Measurements from ENCODE around the gene GREB1.

The GREB1 gene

GRCh38 chr2:11634584-11634983, 100.7 kb downstream of the GREB1 start:
- no peak for TF ChIP-seq TAF1 (IDR thresholded peaks at IDR 0.05; ENCODE audit: low read depth)

- TF ChIP-seq CEBPB (IDR thresholded peaks at IDR 0.05): no peak
- no peak for TF ChIP-seq TAF1 (IDR thresholded peaks at IDR 0.05; ENCODE audit: low read depth)
- TF ChIP-seq, protein P1, sequence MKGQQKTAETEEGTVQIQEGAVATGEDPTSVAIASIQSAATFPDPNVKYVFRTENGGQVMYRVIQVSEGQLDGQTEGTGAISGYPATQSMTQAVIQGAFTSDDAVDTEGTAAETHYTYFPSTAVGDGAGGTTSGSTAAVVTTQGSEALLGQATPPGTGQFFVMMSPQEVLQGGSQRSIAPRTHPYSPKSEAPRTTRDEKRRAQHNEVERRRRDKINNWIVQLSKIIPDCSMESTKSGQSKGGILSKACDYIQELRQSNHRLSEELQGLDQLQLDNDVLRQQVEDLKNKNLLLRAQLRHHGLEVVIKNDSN (IDR thresholded peaks at IDR 0.05): no peak
- TF ChIP-seq FOXM1 (IDR thresholded peaks at IDR 0.05; ENCODE audit: borderline replicate concordance, low read depth): no peak
- TF ChIP-seq RAD21 (IDR thresholded peaks at IDR 0.05; ENCODE audit: low read depth): no peak
- no peak for TF ChIP-seq EGR1 (IDR thresholded peaks at IDR 0.05)
- TF ChIP-seq EP300 (IDR thresholded peaks at IDR 0.05; ENCODE audit: borderline replicate concordance): no peak
- TF ChIP-seq TEAD4 (IDR thresholded peaks at IDR 0.05): no peak
- TF ChIP-seq TCF12 (IDR thresholded peaks at IDR 0.05; ENCODE audit: low read depth): no peak
- TF ChIP-seq CREB1 (IDR thresholded peaks at IDR 0.05; ENCODE audit: low read depth): no peak
- TF ChIP-seq NFIC (IDR thresholded peaks at IDR 0.05): no peak
- TF ChIP-seq ZBTB7A (IDR thresholded peaks at IDR 0.05; ENCODE audit: low read depth): no peak
- TF ChIP-seq, protein P2, sequence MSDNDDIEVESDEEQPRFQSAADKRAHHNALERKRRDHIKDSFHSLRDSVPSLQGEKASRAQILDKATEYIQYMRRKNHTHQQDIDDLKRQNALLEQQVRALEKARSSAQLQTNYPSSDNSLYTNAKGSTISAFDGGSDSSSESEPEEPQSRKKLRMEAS (IDR thresholded peaks at IDR 0.05): no peak
- no peak for TF ChIP-seq REST (IDR thresholded peaks at IDR 0.05; ENCODE audit: low read depth)
- TF ChIP-seq YY1 (IDR thresholded peaks at IDR 0.05; ENCODE audit: low read depth): no peak
Observed at GRCh38 chr2:11635141-11635540, 101.3 kb downstream of the GREB1 start.

- no peak for TF ChIP-seq CEBPB (IDR thresholded peaks at IDR 0.05)
- TF ChIP-seq ZBTB7A (IDR thresholded peaks at IDR 0.05; ENCODE audit: low read depth): no peak
- no peak for TF ChIP-seq TAF1 (IDR thresholded peaks at IDR 0.05; ENCODE audit: low read depth)
- TF ChIP-seq YY1 (IDR thresholded peaks at IDR 0.05; ENCODE audit: low read depth): no peak
- TF ChIP-seq FOXM1 (IDR thresholded peaks at IDR 0.05; ENCODE audit: borderline replicate concordance, low read depth): no peak
- TF ChIP-seq, protein P1 (IDR thresholded peaks at IDR 0.05): no peak
- TF ChIP-seq TEAD4 (IDR thresholded peaks at IDR 0.05): no peak
Observed at GRCh38 chr2:11636593-11637295, 102.9 kb downstream of the GREB1 start.

GRCh38 chr2:11637546-11637945, 103.7 kb downstream of the GREB1 start:
- no peak for TF ChIP-seq NFIC (IDR thresholded peaks at IDR 0.05)
- TF ChIP-seq FOXM1 (IDR thresholded peaks at IDR 0.05; ENCODE audit: borderline replicate concordance, low read depth): no peak
- no peak for TF ChIP-seq TAF1 (IDR thresholded peaks at IDR 0.05; ENCODE audit: low read depth)
- no peak for TF ChIP-seq ZBTB7A (IDR thresholded peaks at IDR 0.05; ENCODE audit: low read depth)
- TF ChIP-seq TCF12 (IDR thresholded peaks at IDR 0.05; ENCODE audit: low read depth): no peak
- TF ChIP-seq, protein P1 (IDR thresholded peaks at IDR 0.05): no peak
- TF ChIP-seq RAD21 (IDR thresholded peaks at IDR 0.05; ENCODE audit: low read depth): no peak
- TF ChIP-seq CEBPB (IDR thresholded peaks at IDR 0.05): no peak
- TF ChIP-seq REST (IDR thresholded peaks at IDR 0.05; ENCODE audit: low read depth): no peak
- TF ChIP-seq, protein P2 (IDR thresholded peaks at IDR 0.05): no peak
- TF ChIP-seq EP300 (IDR thresholded peaks at IDR 0.05; ENCODE audit: borderline replicate concordance): no peak
- TF ChIP-seq EGR1 (IDR thresholded peaks at IDR 0.05): no peak
- no peak for TF ChIP-seq CREB1 (IDR thresholded peaks at IDR 0.05; ENCODE audit: low read depth)
- no peak for TF ChIP-seq YY1 (IDR thresholded peaks at IDR 0.05; ENCODE audit: low read depth)
- no peak for TF ChIP-seq TEAD4 (IDR thresholded peaks at IDR 0.05)

DNA sequence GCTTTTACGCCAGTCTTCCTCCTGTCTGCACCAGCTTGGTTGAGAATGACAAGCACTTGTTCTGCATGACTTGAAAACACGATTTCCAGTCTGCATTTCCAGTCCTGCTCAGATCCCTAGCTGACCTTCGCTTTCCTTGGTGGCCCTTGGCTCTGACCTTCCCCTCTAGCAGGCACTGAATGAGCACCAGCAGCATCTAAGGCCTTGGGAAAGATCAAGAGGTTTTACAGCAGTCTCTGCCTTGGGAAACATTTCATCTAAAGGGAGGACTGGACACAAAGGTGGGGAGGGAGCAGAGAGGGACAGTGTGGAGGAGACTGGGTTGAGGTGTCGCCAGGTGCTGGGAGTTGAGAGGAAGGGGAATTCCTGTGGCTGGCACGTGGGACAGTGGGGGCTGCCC, 105.7 kb downstream of the GREB1 start:
- TF ChIP-seq EP300 (IDR thresholded peaks at IDR 0.05; ENCODE audit: borderline replicate concordance): no peak
- TF ChIP-seq FOXM1 (IDR thresholded peaks at IDR 0.05; ENCODE audit: borderline replicate concordance, low read depth): no peak
- no peak for TF ChIP-seq TAF1 (IDR thresholded peaks at IDR 0.05; ENCODE audit: low read depth)
- no peak for TF ChIP-seq CEBPB (IDR thresholded peaks at IDR 0.05)
- no peak for TF ChIP-seq CREB1 (IDR thresholded peaks at IDR 0.05; ENCODE audit: low read depth)
- TF ChIP-seq, protein P2 (IDR thresholded peaks at IDR 0.05): no peak
- no peak for TF ChIP-seq REST (IDR thresholded peaks at IDR 0.05; ENCODE audit: low read depth)
- TF ChIP-seq ZBTB7A (IDR thresholded peaks at IDR 0.05; ENCODE audit: low read depth): no peak
- TF ChIP-seq TCF12 (IDR thresholded peaks at IDR 0.05; ENCODE audit: low read depth): no peak
- TF ChIP-seq NFIC (IDR thresholded peaks at IDR 0.05): no peak
- TF ChIP-seq, protein P1 (IDR thresholded peaks at IDR 0.05): no peak
- no peak for TF ChIP-seq EGR1 (IDR thresholded peaks at IDR 0.05)
- no peak for TF ChIP-seq TEAD4 (IDR thresholded peaks at IDR 0.05)
- TF ChIP-seq RAD21 (IDR thresholded peaks at IDR 0.05; ENCODE audit: low read depth): no peak
- no peak for TF ChIP-seq YY1 (IDR thresholded peaks at IDR 0.05; ENCODE audit: low read depth)
